ENCODE data around the gene DGCR2. TPM values are rescaled to one million over a fixed set of nuclear protein-coding genes. Genes with fewer than 3 reads are reported as not detected.
A peak's percentile ranks its signal among the peaks of the same experiment; 100 is the strongest.

The DGCR2 gene
- total RNA-seq, 2 experiments from 2014 or later, result 31.9 to 35.5 TPM

DNA sequence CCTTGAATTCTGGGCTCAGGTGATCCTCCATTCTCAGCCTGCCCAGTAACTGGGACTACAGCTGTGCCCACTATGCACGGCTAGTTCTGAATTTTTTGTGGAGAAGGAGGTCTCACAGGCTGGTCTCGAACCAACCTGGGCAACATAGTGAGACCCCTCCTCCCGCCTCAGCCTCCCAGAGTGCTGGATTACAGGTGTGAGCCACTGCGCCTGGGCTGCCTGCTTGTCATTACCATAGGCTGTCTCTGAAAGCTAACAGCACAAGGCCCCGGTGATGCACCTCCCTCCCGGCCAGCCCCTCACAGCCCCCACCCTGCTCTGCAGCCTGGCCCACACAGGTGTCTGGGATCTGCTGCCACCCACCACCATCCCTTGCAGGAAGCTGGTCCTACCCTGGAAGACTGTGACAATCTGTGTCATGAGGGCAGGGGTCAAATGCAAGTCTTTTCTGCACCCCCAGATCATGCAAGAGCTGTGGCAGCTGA, 82.4 kb downstream of the DGCR2 start:
- ChIA-PET POLR2A (no interaction called here), CTCF (no interaction called here)
- Histone ChIP-seq H3K27ac (ENCODE audit: low read depth in 1 of 2, low read length in 2 of 2) (no peak overlapping the region), H3K9me3 (ENCODE audit: control insufficient read depth in 1 of 2, insufficient read depth in 1 of 2, low read length in 2 of 2) (no peaks in the 10 kb centered on the region), H3K4me1 (ENCODE audit: insufficient read depth, low read length) (no peaks in the 10 kb centered on the region), H3K27me3 (ENCODE audit: control insufficient read depth in 1 of 2, insufficient read depth in 2 of 2, low read length in 2 of 2) (no peaks in the 10 kb centered on the region), H3K4me3 (ENCODE audit: low read length) (no peak overlapping the region), H3K36me3 (ENCODE audit: insufficient read depth, low read length) (peaks cover 66% of the 10 kb centered on the region)
- no peak for ATAC-seq (ENCODE audit: poor library complexity)
- no peak for TF ChIP-seq CTCF (IDR thresholded peaks at IDR 0.05)
- Mint-ChIP-seq H3K27ac (no peak overlapping the region), H3K9me3 (no peaks in the 10 kb centered on the region), H3K4me1 (ENCODE audit: low read depth) (no peaks in the 10 kb centered on the region), H3K4me3 (no peak overlapping the region), H3K27me3 (no peaks in the 10 kb centered on the region), H3K36me3 (ENCODE audit: low read depth) (peaks cover 67% of the 10 kb centered on the region)
- intact Hi-C loops (cut with DNase I, micrococcal nuclease), result no loop called here
- DNase-seq, result peak in 1 of 14 experiments; percentile 5

DNA sequence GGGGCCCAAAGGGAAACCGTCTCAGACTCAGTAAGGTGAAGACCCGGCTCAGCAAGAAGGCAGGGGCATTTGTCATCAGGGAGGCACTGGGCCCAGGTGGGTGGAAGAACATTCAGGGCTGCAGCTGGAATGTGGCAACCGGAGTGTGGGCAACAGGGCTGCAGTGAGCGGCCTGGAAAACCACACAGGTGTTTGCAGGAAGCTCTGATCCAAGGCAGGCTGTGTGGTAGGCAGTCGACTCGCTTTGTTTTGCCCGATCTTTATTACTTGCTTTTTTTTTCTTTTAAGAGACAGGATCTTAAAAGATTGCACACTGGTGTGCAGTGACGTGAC, 82.8 kb downstream of the DGCR2 start:
- DNase-seq (peak in 2 of 14 experiments; percentile 4 to 14), ATAC-seq (ENCODE audit: poor library complexity) (no peak)
- Histone ChIP-seq H3K36me3 (ENCODE audit: insufficient read depth, low read length) (peaks cover 62% of the 10 kb centered on the region), H3K9me3 (ENCODE audit: control insufficient read depth in 1 of 2, insufficient read depth in 1 of 2, low read length in 2 of 2) (no peaks in the 10 kb centered on the region), H3K4me3 (ENCODE audit: low read length) (no peak overlapping the region), H3K27ac (ENCODE audit: low read depth in 1 of 2, low read length in 2 of 2) (no peak overlapping the region), H3K4me1 (ENCODE audit: insufficient read depth, low read length) (no peaks in the 10 kb centered on the region), H3K27me3 (ENCODE audit: control insufficient read depth in 1 of 2, insufficient read depth in 2 of 2, low read length in 2 of 2) (no peaks in the 10 kb centered on the region)
- Mint-ChIP-seq H3K27ac (no peak overlapping the region), H3K27me3 (no peaks in the 10 kb centered on the region), H3K4me3 (no peak overlapping the region), H3K9me3 (no peaks in the 10 kb centered on the region), H3K4me1 (ENCODE audit: low read depth) (no peaks in the 10 kb centered on the region), H3K36me3 (ENCODE audit: low read depth) (peaks cover 62% of the 10 kb centered on the region)
- ChIA-PET POLR2A (no interaction called here), CTCF (no interaction called here)
- intact Hi-C loops (cut with DNase I, micrococcal nuclease), result no loop called here
- no peak for TF ChIP-seq CTCF (IDR thresholded peaks at IDR 0.05)

GRCh38 chr22:19038728-19039447, 83.3 kb downstream of the DGCR2 start:
- POLR2A ChIA-PET, result no interaction called here
- no peak overlapping the region for H3K4me3 Mint-ChIP-seq

More at GRCh38 chr22:19038728-19039447, 83.3 kb downstream of the DGCR2 start:
- no peak for ATAC-seq (ENCODE audit: poor library complexity)
- Histone ChIP-seq H3K4me3 (ENCODE audit: low read length) (no peak overlapping the region), H3K27me3 (ENCODE audit: control insufficient read depth in 1 of 2, insufficient read depth in 2 of 2, low read length in 2 of 2) (no peaks in the 10 kb centered on the region), H3K36me3 (ENCODE audit: insufficient read depth, low read length) (peaks cover 57% of the 10 kb centered on the region), H3K4me1 (ENCODE audit: insufficient read depth, low read length) (no peaks in the 10 kb centered on the region), H3K27ac (ENCODE audit: low read depth in 1 of 2, low read length in 2 of 2) (no peak overlapping the region), H3K9me3 (ENCODE audit: control insufficient read depth in 1 of 2, insufficient read depth in 1 of 2, low read length in 2 of 2) (no peaks in the 10 kb centered on the region)
- Mint-ChIP-seq H3K4me1 (ENCODE audit: low read depth) (no peaks in the 10 kb centered on the region), H3K36me3 (ENCODE audit: low read depth) (peaks cover 57% of the 10 kb centered on the region), H3K27me3 (no peaks in the 10 kb centered on the region), H3K9me3 (no peaks in the 10 kb centered on the region), H3K27ac (no peak overlapping the region)
- intact Hi-C loops (cut with DNase I, micrococcal nuclease), result no loop called here
- no peak for TF ChIP-seq CTCF (IDR thresholded peaks at IDR 0.05)
- CTCF ChIA-PET, result no interaction called here
- peak in 2 of 14 experiments; percentile 10 to 25 for DNase-seq
